ENCODE data around the gene GTF2H1. TPM values are rescaled to one million over a fixed set of nuclear protein-coding genes. Genes with fewer than 3 reads are reported as not detected.

The GTF2H1 gene
- total RNA-seq, 2 experiments from 2014 or later = 15.1 to 17.7 TPM

DNA sequence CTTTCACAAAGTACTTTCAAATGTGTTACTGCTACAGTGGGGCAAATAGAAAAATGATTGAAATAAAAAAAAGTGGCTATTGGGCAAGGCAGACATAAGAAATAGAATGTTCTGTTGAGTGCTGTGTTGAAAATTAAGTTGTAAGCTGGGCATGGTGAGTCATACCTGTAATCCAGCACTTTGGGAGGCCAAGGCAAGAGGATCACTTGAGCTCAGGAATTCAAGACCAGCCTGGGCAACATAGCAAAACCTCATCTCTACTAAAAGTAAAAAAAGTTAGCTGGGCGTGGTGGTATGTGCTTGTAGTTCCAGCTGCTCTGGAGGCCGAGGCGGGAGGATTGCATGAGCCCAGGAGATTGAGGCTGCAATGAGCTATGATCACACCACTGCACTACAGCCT, 45.1 kb downstream of the GTF2H1 start:
- H3K27me3 Mint-ChIP-seq = no peaks in the 10 kb centered on the region
- POLR2A ChIA-PET = interaction anchor here (0.8 kb wide), 1 partner anchor 27 kb away, joined by 6 read pairs; the partner anchor contains the start of gene LDHA
- H3K4me1 Mint-ChIP-seq (ENCODE audit: low read depth) = peaks cover 11% of the 10 kb centered on the region

DNA sequence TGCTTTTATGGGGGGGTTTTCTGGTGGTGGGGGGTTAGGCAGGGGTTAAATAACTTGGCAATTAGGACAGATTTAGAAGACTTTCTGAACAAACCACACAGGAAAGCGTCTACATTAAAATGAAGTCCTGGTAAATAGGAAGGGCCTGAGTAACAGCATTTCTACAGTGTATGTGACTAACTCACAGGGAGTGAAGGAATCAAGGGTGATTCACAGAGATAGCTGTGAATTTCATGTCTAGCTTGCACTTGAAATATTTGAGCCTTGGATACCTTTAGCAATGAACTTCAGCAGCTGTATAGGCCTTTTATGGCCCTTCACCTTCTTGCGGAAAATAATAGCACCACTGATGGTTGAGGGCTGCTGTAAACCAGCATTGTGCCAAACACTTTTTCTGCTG, 45.9 kb downstream of the GTF2H1 start:
- ATAC-seq (ENCODE audit: poor library complexity) = no peak
- ChIA-PET POLR2A (interaction anchor here (0.8 kb wide), 1 partner anchor 26 kb away, joined by 6 read pairs; the partner anchor contains the start of gene LDHA), CTCF (no interaction called here)
- Mint-ChIP-seq H3K27me3 (no peaks in the 10 kb centered on the region), H3K9me3 (no peaks in the 10 kb centered on the region), H3K36me3 (ENCODE audit: low read depth) (peaks cover 46% of the 10 kb centered on the region), H3K27ac (peak overlapping the region; percentile 9), H3K4me1 (ENCODE audit: low read depth) (peaks cover 11% of the 10 kb centered on the region), H3K4me3 (no peak overlapping the region)
- Histone ChIP-seq H3K4me1 (ENCODE audit: insufficient read depth, low read length) (no peaks in the 10 kb centered on the region), H3K9me3 (ENCODE audit: control insufficient read depth in 1 of 2, insufficient read depth in 1 of 2, low read length in 2 of 2) (no peaks in the 10 kb centered on the region), H3K27me3 (ENCODE audit: control insufficient read depth in 1 of 2, insufficient read depth in 2 of 2, low read length in 2 of 2) (no peaks in the 10 kb centered on the region), H3K4me3 (ENCODE audit: low read length) (no peak overlapping the region), H3K36me3 (ENCODE audit: insufficient read depth, low read length) (peaks cover 45% of the 10 kb centered on the region), H3K27ac (ENCODE audit: low read depth in 1 of 2, low read length in 2 of 2) (peak overlapping the region; percentile 7 to 9)
- intact Hi-C loops (cut with DNase I, micrococcal nuclease) = no loop called here
- TF ChIP-seq, protein P1, sequence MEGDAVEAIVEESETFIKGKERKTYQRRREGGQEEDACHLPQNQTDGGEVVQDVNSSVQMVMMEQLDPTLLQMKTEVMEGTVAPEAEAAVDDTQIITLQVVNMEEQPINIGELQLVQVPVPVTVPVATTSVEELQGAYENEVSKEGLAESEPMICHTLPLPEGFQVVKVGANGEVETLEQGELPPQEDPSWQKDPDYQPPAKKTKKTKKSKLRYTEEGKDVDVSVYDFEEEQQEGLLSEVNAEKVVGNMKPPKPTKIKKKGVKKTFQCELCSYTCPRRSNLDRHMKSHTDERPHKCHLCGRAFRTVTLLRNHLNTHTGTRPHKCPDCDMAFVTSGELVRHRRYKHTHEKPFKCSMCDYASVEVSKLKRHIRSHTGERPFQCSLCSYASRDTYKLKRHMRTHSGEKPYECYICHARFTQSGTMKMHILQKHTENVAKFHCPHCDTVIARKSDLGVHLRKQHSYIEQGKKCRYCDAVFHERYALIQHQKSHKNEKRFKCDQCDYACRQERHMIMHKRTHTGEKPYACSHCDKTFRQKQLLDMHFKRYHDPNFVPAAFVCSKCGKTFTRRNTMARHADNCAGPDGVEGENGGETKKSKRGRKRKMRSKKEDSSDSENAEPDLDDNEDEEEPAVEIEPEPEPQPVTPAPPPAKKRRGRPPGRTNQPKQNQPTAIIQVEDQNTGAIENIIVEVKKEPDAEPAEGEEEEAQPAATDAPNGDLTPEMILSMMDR (IDR thresholded peaks at IDR 0.05) = no peak
- DNase-seq = peak in 1 of 14 experiments; percentile 13

More for the DNA sequence above, 45.1 kb downstream of the GTF2H1 start:
- no peaks in the 10 kb centered on the region for H3K27me3 ChIP-seq (ENCODE audit: control insufficient read depth in 1 of 2, insufficient read depth in 2 of 2, low read length in 2 of 2)
- H3K36me3 Mint-ChIP-seq (ENCODE audit: low read depth) = peaks cover 47% of the 10 kb centered on the region
- H3K4me3 Mint-ChIP-seq = no peak overlapping the region
- TF ChIP-seq, protein P1 (IDR thresholded peaks at IDR 0.05) = no peak
- intact Hi-C loops (cut with DNase I, micrococcal nuclease) = no loop called here
- no peaks in the 10 kb centered on the region for H3K9me3 Mint-ChIP-seq
- H3K36me3 ChIP-seq (ENCODE audit: insufficient read depth, low read length) = peaks cover 51% of the 10 kb centered on the region
- ATAC-seq (ENCODE audit: poor library complexity) (no peak), DNase-seq (no peak)
- no peak overlapping the region for H3K27ac ChIP-seq (ENCODE audit: low read depth in 1 of 2, low read length in 2 of 2)
- H3K4me1 ChIP-seq (ENCODE audit: insufficient read depth, low read length) = no peaks in the 10 kb centered on the region
- peak overlapping the region; percentile 27 for H3K27ac Mint-ChIP-seq
- no peak overlapping the region for H3K4me3 ChIP-seq (ENCODE audit: low read length)
- CTCF ChIA-PET = no interaction called here
- no peaks in the 10 kb centered on the region for H3K9me3 ChIP-seq (ENCODE audit: control insufficient read depth in 1 of 2, insufficient read depth in 1 of 2, low read length in 2 of 2)

DNA sequence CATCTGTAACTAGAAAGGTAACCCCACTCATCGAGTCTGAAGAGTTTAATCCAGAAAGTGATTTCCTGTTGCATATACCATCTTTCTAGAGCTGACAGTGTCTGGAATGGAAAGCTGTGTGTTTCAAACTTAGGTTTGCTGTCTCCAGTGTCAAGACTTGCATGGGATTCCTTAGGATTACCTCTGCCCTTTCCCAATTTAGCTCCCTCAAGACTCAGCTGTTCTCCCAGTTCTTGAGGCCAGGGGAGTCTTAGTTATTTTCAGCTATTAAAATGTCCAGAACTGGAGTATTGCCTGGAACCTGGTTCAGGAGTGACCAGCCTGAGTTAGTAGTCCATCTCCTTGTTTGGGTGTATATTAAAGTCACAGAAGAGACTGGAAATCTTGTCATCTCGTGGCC, 47.0 kb downstream of the GTF2H1 start:
- Histone ChIP-seq H3K36me3 (ENCODE audit: insufficient read depth, low read length) (peaks cover 34% of the 10 kb centered on the region), H3K4me3 (ENCODE audit: low read length) (no peak overlapping the region), H3K4me1 (ENCODE audit: insufficient read depth, low read length) (no peaks in the 10 kb centered on the region), H3K27me3 (ENCODE audit: control insufficient read depth in 1 of 2, insufficient read depth in 2 of 2, low read length in 2 of 2) (no peaks in the 10 kb centered on the region), H3K9me3 (ENCODE audit: control insufficient read depth in 1 of 2, insufficient read depth in 1 of 2, low read length in 2 of 2) (no peaks in the 10 kb centered on the region), H3K27ac (ENCODE audit: low read depth in 1 of 2, low read length in 2 of 2) (no peak overlapping the region)
- no peak for ATAC-seq (ENCODE audit: poor library complexity)
- Mint-ChIP-seq H3K27ac (peak overlapping the region; percentile 42), H3K4me1 (ENCODE audit: low read depth) (peaks cover 11% of the 10 kb centered on the region), H3K36me3 (ENCODE audit: low read depth) (peaks cover 34% of the 10 kb centered on the region), H3K27me3 (no peaks in the 10 kb centered on the region), H3K9me3 (no peaks in the 10 kb centered on the region), H3K4me3 (no peak overlapping the region)
- ChIA-PET CTCF (no interaction called here), POLR2A (interaction anchor here (1.0 kb wide), 1 partner anchor 25 kb away, joined by 4 read pairs; the partner anchor contains the start of gene LDHA)
- intact Hi-C loops (cut with DNase I, micrococcal nuclease) = no loop called here
- DNase-seq = no peak
- TF ChIP-seq, protein P1 (IDR thresholded peaks at IDR 0.05) = no peak

Data from CD4-positive, alpha-beta T cell (primary cell).